B cell (primary cell): ENCODE results near the gene GJA1. TPM values are rescaled to one million over a fixed set of nuclear protein-coding genes. Genes with fewer than 3 reads are reported as not detected.

Experiments used
- ATAC-seq: fragments of 200-7000 bp; cut with Tn5 transposase; one replicate; pipeline ENCODE4 v1.10.0; 2021; ENCODE audit warnings: low read depth, mild to moderate bottlenecking, moderate number of reproducible peaks, moderate library complexity
- CTCF ChIA-PET: fragments of 350-600 bp; sonication (Branson Sonifier 250); formaldehyde crosslinking; loops from one replicate; lab custom pipeline; 2021; ENCODE audit warnings: antibody characterized with exemption, inconsistent platforms; lab: Charles Lee
- POLR2A ChIA-PET: fragments of 350-600 bp; sonication (Branson Sonifier 250); formaldehyde crosslinking; loops from one replicate; lab custom pipeline; 2021; ENCODE audit warnings: antibody characterized with exemption; lab: Charles Lee
- DNase-seq: peaks from one replicate; pipeline ENCODE4 v3.0.0; 2013
- H2AFZ ChIP-seq: 2 replicates; pipeline ENCODE4 v1.6.1; 2012; ENCODE audit warnings: mild to moderate bottlenecking, low read depth, low read length; ENCODE audit not compliant: insufficient read depth, poor library complexity, severe bottlenecking
- H3K27ac ChIP-seq, 2 donors: 1 replicate in 1 of 2; 2 replicates in 1 of 2; pipeline ENCODE4 v1.5.1; 2012 to 2013; ENCODE audit warnings: low read length in 2 of 2, mild to moderate bottlenecking in 2 of 2, moderate library complexity in 1 of 2
- H3K27me3 ChIP-seq, 4 experiments: fragments of 200-600 bp in 1 of 4; sonication (generic) in 1 of 4; replicated peaks in 1 of 4; 1 replicate in 2 of 4; 2 replicates in 2 of 4; pipeline versions ENCODE4 v1.6.1 to v1.7.0; 2013 to 2016; ENCODE audit warnings: low read length in 3 of 4, mild to moderate bottlenecking in 2 of 4, mixed read lengths in 1 of 4, moderate library complexity in 1 of 4; ENCODE audit not compliant: insufficient read depth in 4 of 4, control insufficient read depth in 3 of 4; ENCODE audit errors: control extremely low read depth in 1 of 4
- H3K36me3 ChIP-seq, 2 experiments: replicated peaks in 1 of 2; 1 replicate in 1 of 2; 2 replicates in 1 of 2; pipeline versions ENCODE4 v1.6.1 to v1.7.1; 2013; ENCODE audit warnings: low read length in 1 of 2; ENCODE audit not compliant: insufficient read depth in 2 of 2, control insufficient read depth in 1 of 2; ENCODE audit errors: control extremely low read depth in 1 of 2, extremely low read depth in 1 of 2
- H3K4me1 ChIP-seq, 2 donors: fragments of 200-600 bp in 1 of 2; sonication (generic) in 1 of 2; 1 replicate in 1 of 2; 2 replicates in 1 of 2; pipeline versions ENCODE4 v1.5.1 to v1.6.1; 2013 to 2017; ENCODE audit warnings: low read length in 2 of 2; ENCODE audit not compliant: control insufficient read depth in 2 of 2, insufficient read depth in 2 of 2
- H3K4me2 ChIP-seq: replicated peaks from 2 replicates; pipeline ENCODE3; 2012; ENCODE audit warnings: mild to moderate bottlenecking, low read depth, low read length; ENCODE audit not compliant: poor library complexity, severe bottlenecking
- H3K4me3 ChIP-seq, 5 experiments: fragments of 200-600 bp in 1 of 5; sonication (generic) in 1 of 5; 1 replicate in 3 of 5; 2 replicates in 2 of 5; pipeline versions ENCODE4 v1.5.1 to v1.7.0; 2011 to 2016; ENCODE audit warnings: low read length in 4 of 5, mild to moderate bottlenecking in 4 of 5, low read depth in 2 of 5, control low read depth in 1 of 5, moderate library complexity in 1 of 5; ENCODE audit not compliant: insufficient read depth in 1 of 5; ENCODE audit errors: control extremely low read depth in 1 of 5, extremely low read depth in 1 of 5
- H3K79me2 ChIP-seq: fragments of 200-600 bp; sonication (generic); one replicate; pipeline ENCODE4 v1.6.0; 2016; ENCODE audit warnings: low read length; ENCODE audit not compliant: control insufficient read depth, insufficient read depth
- H3K9ac ChIP-seq: fragments of 200-600 bp; sonication (generic); 2 replicates; pipeline ENCODE4 v1.6.1; 2017; ENCODE audit warnings: mild to moderate bottlenecking, low read length, moderate library complexity
- H3K9me3 ChIP-seq, 3 donors: one replicate each; pipeline versions ENCODE4 v1.6.1 to v1.7.1; 2013; ENCODE audit warnings: low read length in 2 of 3; ENCODE audit not compliant: control insufficient read depth in 2 of 3, insufficient read depth in 1 of 3; ENCODE audit errors: control extremely low read depth in 1 of 3
- H4K20me1 ChIP-seq: 2 replicates; pipeline ENCODE4 v1.6.0; 2012; ENCODE audit warnings: mild to moderate bottlenecking, low read length; ENCODE audit not compliant: insufficient read depth, control insufficient read depth, poor library complexity, severe bottlenecking
- H3K27ac Mint-ChIP-seq: one replicate; pipeline ENCODE4 v1.8.0; 2021; ENCODE audit warnings: mixed read lengths
- H3K27me3 Mint-ChIP-seq: one replicate; pipeline ENCODE4 v1.8.0; 2021; ENCODE audit warnings: mixed read lengths
- H3K4me1 Mint-ChIP-seq: one replicate; pipeline ENCODE4 v1.8.0; 2021; ENCODE audit warnings: mixed read lengths
- H3K4me3 Mint-ChIP-seq: one replicate; pipeline ENCODE4 v1.8.0; 2021; ENCODE audit warnings: mixed read lengths
- H3K9me3 Mint-ChIP-seq: one replicate; pipeline ENCODE4 v1.8.0; 2022; ENCODE audit warnings: mixed read lengths; ENCODE audit not compliant: insufficient read depth
- CTCF ChIP-seq: fragments of 200-600 bp; IDR thresholded peaks from one replicate; pipeline ENCODE4 v1.8.0; 2022; ENCODE audit warnings: antibody characterized with exemption, mild to moderate bottlenecking
- EZH2 ChIP-seq: IDR thresholded peaks from 2 replicates; pipeline ENCODE4 v1.6.1; 2012; ENCODE audit warnings: borderline replicate concordance, low read depth, mild to moderate bottlenecking, moderate library complexity, low read length; ENCODE audit not compliant: insufficient read depth, poor library complexity, severe bottlenecking
- WGBS: methylation state at CpG from one replicate; pipeline ENCODE4 v1.1.5; 2013; ENCODE audit warnings: missing lambda C conversion rate; ENCODE audit not compliant: insufficient coverage; 5-methylcytosine and 5-hydroxymethylcytosine counted together
- intact Hi-C: fragments of 100-400 bp; cut with micrococcal nuclease; formaldehyde crosslinking; loops from one replicate; pipeline ENCODE4 v1.10.0; 2022
- polyA plus RNA-seq: library from polyadenylated mRNA; depleted of rRNA; stranded (reverse); fragments of >200 nt; gene quantifications from 2 replicates; pipeline ENCODE4 v1.2.3, GENCODE V29; 2012
- total RNA-seq, 2 donors: library from RNA; stranded (reverse); fragments of 120-200 nt in 1 of 2; gene quantifications; 1 replicate in 1 of 2; 2 replicates in 1 of 2; pipeline versions ENCODE4 v1.2.3 to v1.2.4, GENCODE V29; 2013 to 2022

Gene GJA1
- total and polyA plus RNA-seq, 2 donors (not counting 1 experiment from before 2014, with no cell fraction given): not detected

GRCh38 chr6:121482004-121482693 lies 46.7 kb downstream of the GJA1 start:
- no peak overlapping the region for H3K27ac ChIP-seq
- Mint-ChIP-seq H3K27ac (no peak overlapping the region), H3K4me1 (no peaks in the 10 kb centered on the region), H3K9me3 (no peaks in the 10 kb centered on the region), H3K27me3 (no peaks in the 10 kb centered on the region), H3K4me3 (no peak overlapping the region)
- ChIA-PET POLR2A (no interaction called here), CTCF (no interaction called here)
- H3K27me3 ChIP-seq: no peaks in the 10 kb centered on the region
- H3K4me2 ChIP-seq: no peak overlapping the region
- 100% methylated on average over 4 of the region's 6 CpGs for WGBS
- no peak for TF ChIP-seq CTCF
- no peak overlapping the region for H3K4me3 ChIP-seq
- ATAC-seq (no peak), DNase-seq (no peak)
- no peaks in the 10 kb centered on the region for H3K36me3 ChIP-seq
- intact Hi-C loops: no loop called here
- H3K4me1 ChIP-seq: no peaks in the 10 kb centered on the region
- H3K9ac ChIP-seq: no peak overlapping the region
- no peaks in the 10 kb centered on the region for H4K20me1 ChIP-seq
- H3K9me3 ChIP-seq: no peaks in the 10 kb centered on the region
- H2AFZ ChIP-seq: no peak overlapping the region
- no peaks in the 10 kb centered on the region for H3K79me2 ChIP-seq

- Histone ChIP-seq H4K20me1 (no peaks in the 10 kb centered on the region), H3K79me2 (no peaks in the 10 kb centered on the region), H2AFZ (no peak overlapping the region), H3K9me3 (no peaks in the 10 kb centered on the region), H3K27ac (no peak overlapping the region), H3K36me3 (no peaks in the 10 kb centered on the region), H3K4me2 (no peak overlapping the region), H3K9ac (no peak overlapping the region), H3K4me3 (no peak overlapping the region), H3K4me1 (no peaks in the 10 kb centered on the region), H3K27me3 (no peaks in the 10 kb centered on the region)
- ChIA-PET POLR2A (no interaction called here), CTCF (no interaction called here)
- no peaks in the 10 kb centered on the region for H3K27me3 Mint-ChIP-seq
- H3K27ac Mint-ChIP-seq: no peak overlapping the region
- no peak for TF ChIP-seq EZH2
- TF ChIP-seq CTCF: no peak
- no peaks in the 10 kb centered on the region for H3K9me3 Mint-ChIP-seq
- ATAC-seq: no peak
- no peaks in the 10 kb centered on the region for H3K4me1 Mint-ChIP-seq
- no peak for DNase-seq
- intact Hi-C loops: no loop called here
- H3K4me3 Mint-ChIP-seq: no peak overlapping the region
Measured at GRCh38 chr6:121482751-121483150, 47.3 kb downstream of the GJA1 start.
